Measurements from ENCODE around the gene THAP10.

THAP10 gene

GRCh38 chr15:70870051-70870450, 22.2 kb downstream of the THAP10 start:
- no peak for TF ChIP-seq CTCF (IDR thresholded peaks at IDR 0.05; ENCODE audit: borderline replicate concordance, control extremely low read depth, extremely low read depth, insufficient read depth, missing control alignments)
- peak; percentile 45 for DNase-seq (ENCODE audit: low spot score)
- in situ Hi-C loops (cut with MboI; ENCODE audit: low sequenced_read_pairs, unreplicated experiment), result no loop called here

- DNase-seq (ENCODE audit: low spot score), result no peak
- in situ Hi-C loops (cut with MboI; ENCODE audit: low sequenced_read_pairs, unreplicated experiment), result no loop called here
- TF ChIP-seq CTCF (IDR thresholded peaks at IDR 0.05; ENCODE audit: borderline replicate concordance, control extremely low read depth, extremely low read depth, insufficient read depth, missing control alignments), result no peak
Observed at GRCh38 chr15:70869346-70869745, 22.9 kb downstream of the THAP10 start.

- DNase-seq (ENCODE audit: low spot score), result no peak
- no peak for TF ChIP-seq CTCF (IDR thresholded peaks at IDR 0.05; ENCODE audit: borderline replicate concordance, control extremely low read depth, extremely low read depth, insufficient read depth, missing control alignments)
- in situ Hi-C loops (cut with MboI; ENCODE audit: low sequenced_read_pairs, unreplicated experiment), result no loop called here
Observed at GRCh38 chr15:70867911-70868467, 24.2 kb downstream of the THAP10 start.

GRCh38 chr15:70866982-70867641, 25.1 kb downstream of the THAP10 start:
- no peak for TF ChIP-seq CTCF (IDR thresholded peaks at IDR 0.05; ENCODE audit: borderline replicate concordance, control extremely low read depth, extremely low read depth, insufficient read depth, missing control alignments)
- DNase-seq (ENCODE audit: low spot score), result no peak
- in situ Hi-C loops (cut with MboI; ENCODE audit: low sequenced_read_pairs, unreplicated experiment), result no loop called here

GRCh38 chr15:70863450-70864218, 28.6 kb downstream of the THAP10 start:
- no peak for TF ChIP-seq CTCF (IDR thresholded peaks at IDR 0.05; ENCODE audit: borderline replicate concordance, control extremely low read depth, extremely low read depth, insufficient read depth, missing control alignments)
- DNase-seq (ENCODE audit: low spot score), result no peak
- in situ Hi-C loops (cut with MboI; ENCODE audit: low sequenced_read_pairs, unreplicated experiment), result no loop called here

GRCh38 chr15:70859998-70860397, 32.2 kb downstream of the THAP10 start:
- in situ Hi-C loops (cut with MboI; ENCODE audit: low sequenced_read_pairs, unreplicated experiment), result no loop called here
- TF ChIP-seq CTCF (IDR thresholded peaks at IDR 0.05; ENCODE audit: borderline replicate concordance, control extremely low read depth, extremely low read depth, insufficient read depth, missing control alignments), result no peak
- DNase-seq (ENCODE audit: low spot score), result no peak

Data from GM13976 (cell line).